GM18505 (cell line): ENCODE results near the gene CDC20B.
"Not testable (repeated sequence)": the region's sequence is repeated elsewhere in the genome, so short reads cannot be mapped to it uniquely, and the experiment has no call there.

ENCODE experiments used
- ATAC-seq: cut with Tn5 transposase; IDR thresholded peaks from one replicate; pipeline ENCODE4 v1.9.1; 2021; ENCODE audit not compliant: unreplicated experiment
- POLR2A ChIP-seq: IDR thresholded peaks from 4 replicates; pipeline ENCODE4 v1.6.1; 2011; ENCODE audit warnings: borderline replicate concordance; ENCODE audit not compliant: insufficient read depth, insufficient read length; ENCODE audit errors: extremely low read depth

The CDC20B gene

DNA sequence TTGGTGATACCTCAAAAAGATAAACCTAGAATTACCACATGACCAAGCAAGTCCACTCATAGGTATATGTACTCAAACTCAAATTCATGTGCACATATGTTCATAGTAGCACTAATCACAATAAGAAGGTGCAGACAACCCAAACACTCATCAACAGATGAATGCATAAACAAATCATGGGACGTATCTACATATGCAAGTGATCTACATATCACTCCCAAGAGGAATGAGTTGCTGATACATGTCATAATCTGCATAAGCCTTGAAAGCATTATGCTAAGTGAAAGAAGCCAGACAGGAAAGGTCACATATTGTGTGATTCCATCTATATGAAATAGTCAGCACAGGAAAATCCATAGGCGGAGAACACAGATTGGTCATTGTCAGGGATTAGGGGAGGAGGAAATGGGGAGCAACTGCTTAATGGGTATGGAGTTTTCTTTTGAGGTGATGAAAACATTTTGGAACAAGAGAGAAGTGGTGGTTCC lies 23.6 kb downstream of the CDC20B start:
- ATAC-seq, result no peak
- no peak for TF ChIP-seq POLR2A

DNA sequence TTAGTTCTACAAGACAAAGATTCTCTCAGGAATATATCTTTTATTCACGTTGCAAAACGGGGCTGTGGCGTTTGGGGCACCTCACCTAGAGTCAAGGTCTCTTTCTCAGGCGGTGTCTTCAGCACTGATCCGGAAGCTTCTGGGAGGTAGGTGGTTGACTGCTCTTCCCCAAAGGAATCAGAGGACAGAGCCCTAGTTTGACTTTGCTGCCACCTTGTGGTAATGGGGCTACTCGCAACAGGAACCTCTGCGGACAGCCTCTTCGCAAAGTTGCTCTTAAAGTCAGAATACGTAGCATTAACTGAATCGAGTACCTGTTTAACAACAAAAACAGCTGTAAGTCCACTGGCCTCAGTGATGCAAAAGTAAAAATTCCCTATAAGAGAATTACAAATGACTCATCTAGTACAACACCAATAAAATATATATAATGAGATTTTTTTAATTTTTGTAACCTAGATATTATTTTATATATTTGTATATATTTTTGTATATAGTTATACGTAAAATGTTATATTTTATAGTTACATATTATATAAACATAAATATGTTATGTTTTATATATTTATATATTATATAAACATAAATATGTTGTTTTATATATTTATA lies 26.3 kb downstream of the CDC20B start:
- no peak for TF ChIP-seq POLR2A
- no peak for ATAC-seq

- no peak for ATAC-seq
- TF ChIP-seq POLR2A, result no peak
Measured at GRCh38 chr5:55146080-55146479, 26.9 kb downstream of the CDC20B start.

DNA sequence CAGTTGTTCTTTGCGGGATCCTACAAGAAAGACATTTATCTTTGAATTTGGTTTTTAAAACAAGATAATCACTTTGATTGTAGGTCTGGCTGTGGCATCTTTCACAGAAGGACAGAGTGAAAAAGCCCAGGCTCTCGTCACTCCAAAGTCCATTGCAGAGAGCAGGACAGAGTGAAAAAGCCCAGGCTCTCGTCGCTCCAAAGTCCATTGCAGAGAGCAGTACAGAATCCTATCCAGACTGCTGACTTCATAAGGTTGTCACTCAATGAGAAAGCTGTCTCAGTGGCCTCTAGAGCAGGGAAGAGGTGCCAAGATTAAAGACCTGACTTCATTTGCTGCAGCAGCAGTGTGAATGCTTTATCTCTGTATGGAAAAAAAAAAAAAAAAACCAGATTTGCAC lies 29.4 kb downstream of the CDC20B start:
- TF ChIP-seq POLR2A, result no peak
- no peak for ATAC-seq

GRCh38 chr5:55141945-55142690 lies 30.9 kb downstream of the CDC20B start:
- no peak for TF ChIP-seq POLR2A
- no peak for ATAC-seq

- no peak for TF ChIP-seq POLR2A
Measured at GRCh38 chr5:55140908-55141665, 31.9 kb downstream of the CDC20B start.

GRCh38 chr5:55136521-55136920 lies 36.5 kb downstream of the CDC20B start:
- no peak for TF ChIP-seq POLR2A
- ATAC-seq, result no peak

More at GRCh38 chr5:55140908-55141665, 31.9 kb downstream of the CDC20B start:
- ATAC-seq, result no peak

- TF ChIP-seq POLR2A, result no peak
- no peak for ATAC-seq
Measured at GRCh38 chr5:55134053-55134722, 38.8 kb downstream of the CDC20B start.

DNA sequence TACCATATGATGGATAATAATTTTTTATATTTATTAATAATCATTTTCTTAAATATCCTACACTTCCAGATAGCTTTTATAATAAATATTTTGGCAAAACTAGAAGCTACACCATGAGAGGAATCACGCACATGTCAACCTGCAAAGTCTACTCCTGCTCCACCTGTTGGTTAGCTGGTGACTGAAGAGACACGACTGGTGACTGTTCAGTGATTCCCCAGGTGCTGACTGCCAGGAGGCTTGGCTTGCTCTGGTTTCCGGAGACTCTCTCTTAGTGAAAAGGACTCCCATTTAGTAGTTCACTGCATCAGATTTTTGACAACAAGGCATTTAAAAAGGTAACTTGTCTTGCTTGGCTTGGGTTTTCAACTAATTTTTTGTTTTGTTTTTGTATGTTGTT lies 49.6 kb downstream of the CDC20B start:
- ATAC-seq, result no peak
- TF ChIP-seq POLR2A, result no peak

DNA sequence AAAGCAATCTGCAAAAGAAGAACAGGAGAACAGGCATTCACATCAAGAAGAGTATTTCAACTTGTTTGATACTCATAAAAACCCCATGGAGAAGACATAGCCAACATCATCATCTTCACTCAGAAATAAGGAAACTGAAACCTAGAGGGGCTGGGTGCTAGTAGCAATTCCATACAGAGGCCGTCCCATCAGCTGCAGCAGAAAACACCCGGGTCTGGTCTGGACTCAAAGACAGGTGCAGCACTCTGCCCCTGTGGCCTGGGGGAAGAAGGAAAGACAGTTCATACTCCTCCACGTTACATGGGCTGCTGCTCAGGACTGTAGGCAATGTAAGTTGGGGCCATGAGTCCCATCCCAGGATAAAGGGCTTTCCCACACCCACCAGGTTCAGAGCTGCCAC lies 58.9 kb downstream of the CDC20B start:
- no peak for TF ChIP-seq POLR2A
- ATAC-seq, result no peak

- TF ChIP-seq POLR2A, result no peak
- no peak for ATAC-seq
Measured at GRCh38 chr5:55113327-55113726, 59.6 kb downstream of the CDC20B start.

- no peak for TF ChIP-seq POLR2A
- no peak for ATAC-seq
Measured at GRCh38 chr5:55110217-55110616, 62.8 kb downstream of the CDC20B start.

DNA sequence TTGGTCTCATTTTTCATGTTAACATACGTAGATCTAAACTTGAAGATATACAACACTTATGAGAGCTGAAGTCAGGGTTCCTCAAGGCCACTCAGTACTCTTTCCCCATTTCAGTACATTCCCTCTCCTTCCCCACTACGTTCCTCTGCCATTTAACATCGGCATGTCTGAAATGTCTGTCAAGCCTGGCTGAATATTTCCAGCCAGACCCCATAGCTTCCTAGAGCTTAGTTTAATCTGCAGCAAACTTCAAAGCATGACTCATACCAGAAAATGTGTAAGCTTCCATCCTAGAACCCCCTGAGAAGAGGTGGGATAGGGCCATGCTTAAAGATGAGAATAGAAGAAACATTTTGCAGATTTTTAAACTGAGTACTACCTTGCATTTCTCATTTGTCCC lies 64.3 kb downstream of the CDC20B start:
- ATAC-seq, result no peak
- TF ChIP-seq POLR2A, result no peak

- not testable (repeated sequence) for ATAC-seq
Measured at GRCh38 chr5:55105976-55106375, 67.0 kb downstream of the CDC20B start.
